Psoas muscle (tissue), 8 donors: ENCODE results near the gene PPP2R2D. TPM values are rescaled to one million over a fixed set of nuclear protein-coding genes. Genes with fewer than 3 reads are reported as not detected.

Experiments used
- ATAC-seq, 4 donors: fragments of 200-7000 bp; cut with Tn5 transposase; one replicate each; pipeline ENCODE4 v1.9.1; 2020; ENCODE audit warnings: moderate library complexity in 3 of 4, mild to moderate bottlenecking in 2 of 4
- DNase-seq, 2 donors: peaks; one replicate each; pipeline ENCODE4 v3.0.0-alpha.2; 2020
- H3K27ac ChIP-seq: fragments of 200-600 bp; one replicate; pipeline ENCODE4 v1.8.0; 2022
- H3K27me3 ChIP-seq, 3 donors: fragments of 200-600 bp in 1 of 3; one replicate each; pipeline versions ENCODE4 v1.6.1 to v1.8.0; 2013 to 2022; ENCODE audit warnings: low read length in 2 of 3, mild to moderate bottlenecking in 2 of 3, moderate library complexity in 1 of 3; ENCODE audit not compliant: insufficient read depth in 3 of 3
- H3K36me3 ChIP-seq, 2 donors: fragments of 200-600 bp in 1 of 2; one replicate each; pipeline versions ENCODE4 v1.6.1 to v1.8.0; 2013 to 2022; ENCODE audit warnings: low read depth in 1 of 2, mild to moderate bottlenecking in 1 of 2, moderate library complexity in 1 of 2; ENCODE audit not compliant: insufficient read depth in 1 of 2
- H3K4me1 ChIP-seq: fragments of 200-600 bp; one replicate; pipeline ENCODE4 v1.8.0; 2022
- H3K4me3 ChIP-seq: fragments of 200-600 bp; one replicate; pipeline ENCODE4 v1.8.0; 2022; ENCODE audit warnings: mild to moderate bottlenecking
- H3K9me3 ChIP-seq: fragments of 200-600 bp; one replicate; pipeline ENCODE4 v1.8.0; 2022
- WGBS, 3 donors: extraction: QIAGEN DNeasy Blood & Tissue Kit; methylation state at CpG; one replicate each; pipeline versions ENCODE4 v1.1.6 to v1.1.7; 2013; 5-methylcytosine and 5-hydroxymethylcytosine counted together
- intact Hi-C, 2 donors: fragments of 100-400 bp; cut with DNase I; formaldehyde crosslinking; loops; one replicate each; pipeline versions ENCODE4 v1.11.0 to v1.14.2; 2022
- polyA plus RNA-seq, 3 donors: library from polyadenylated mRNA; stranded (reverse); fragments of 200-250 nt; gene quantifications; one replicate each; pipeline ENCODE4 v1.2.3, GENCODE V29; 2013
- total RNA-seq, 4 donors: library from RNA; stranded (reverse); fragmentation: NEBNext Ultra II Directional in 2 of 4; extraction: Animal tissue kit (Norgen Biotek cat#: 25700) in 2 of 4; gene quantifications; one replicate each; pipeline versions ENCODE4 v1.2.1 to v1.2.4, GENCODE V29; 2021 to 2023
- TF ChIP-seq, protein P1 (sequence below): fragments of 200-600 bp; IDR thresholded peaks from one replicate; pipeline ENCODE4 v1.8.0; 2022; ENCODE audit warnings: antibody characterized with exemption
- donor health status: healthy with polysubstance abuse.
- donor health status: DM: no; HTN: no; CAD: no; lungs with moderate emphysema.
- donor health status: Bipolar disorder and iron deficiency.
- donor health status: healthy.
- donor health status: DM: yes; HTN: yes; CAD: no.
- donor health status: DM: no; HTN: no; CAD: no.
- donor health status: DM: no; HTN: no; CAD: no.
- donor health status: DM: yes; HTN: yes; CAD: no.

The PPP2R2D gene
- total and polyA plus RNA-seq, 7 donors = 19.2 to 47.4 (median 25.7) TPM

DNA sequence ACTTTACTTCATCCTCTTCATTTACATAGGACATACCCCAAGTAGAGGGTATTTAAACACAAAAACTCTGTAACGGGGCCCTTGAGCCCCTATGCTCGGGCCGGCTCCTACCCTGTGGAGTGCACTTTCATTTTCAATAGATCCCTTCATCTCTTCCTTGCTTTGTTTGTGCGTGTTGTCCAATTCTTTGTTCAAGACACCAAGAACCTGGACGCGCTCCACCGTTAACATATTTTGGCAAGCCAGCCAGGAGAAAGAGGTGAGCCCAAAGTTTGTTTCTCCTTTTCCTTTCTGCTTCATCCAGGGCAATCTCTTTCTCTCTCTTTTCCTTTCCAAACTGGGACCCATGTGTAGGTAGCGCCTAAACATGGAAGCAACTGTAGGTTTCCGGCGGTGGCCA lies 106.9 kb downstream of the PPP2R2D start:
- TF ChIP-seq, protein P1, sequence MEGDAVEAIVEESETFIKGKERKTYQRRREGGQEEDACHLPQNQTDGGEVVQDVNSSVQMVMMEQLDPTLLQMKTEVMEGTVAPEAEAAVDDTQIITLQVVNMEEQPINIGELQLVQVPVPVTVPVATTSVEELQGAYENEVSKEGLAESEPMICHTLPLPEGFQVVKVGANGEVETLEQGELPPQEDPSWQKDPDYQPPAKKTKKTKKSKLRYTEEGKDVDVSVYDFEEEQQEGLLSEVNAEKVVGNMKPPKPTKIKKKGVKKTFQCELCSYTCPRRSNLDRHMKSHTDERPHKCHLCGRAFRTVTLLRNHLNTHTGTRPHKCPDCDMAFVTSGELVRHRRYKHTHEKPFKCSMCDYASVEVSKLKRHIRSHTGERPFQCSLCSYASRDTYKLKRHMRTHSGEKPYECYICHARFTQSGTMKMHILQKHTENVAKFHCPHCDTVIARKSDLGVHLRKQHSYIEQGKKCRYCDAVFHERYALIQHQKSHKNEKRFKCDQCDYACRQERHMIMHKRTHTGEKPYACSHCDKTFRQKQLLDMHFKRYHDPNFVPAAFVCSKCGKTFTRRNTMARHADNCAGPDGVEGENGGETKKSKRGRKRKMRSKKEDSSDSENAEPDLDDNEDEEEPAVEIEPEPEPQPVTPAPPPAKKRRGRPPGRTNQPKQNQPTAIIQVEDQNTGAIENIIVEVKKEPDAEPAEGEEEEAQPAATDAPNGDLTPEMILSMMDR = no peak
- H3K27me3 ChIP-seq = no peaks in the 10 kb centered on the region
- H3K9me3 ChIP-seq = no peaks in the 10 kb centered on the region
- WGBS, 3 donors = 90 to 92% (median 90%) methylated on average over 10 of the region's 10 CpGs
- H3K4me3 ChIP-seq = no peak overlapping the region
- H3K36me3 ChIP-seq = no peaks in the 10 kb centered on the region
- DNase-seq = no peak
- intact Hi-C loops = no loop called here
- no peak for ATAC-seq
- no peak overlapping the region for H3K27ac ChIP-seq
- peaks cover 3% of the 10 kb centered on the region for H3K4me1 ChIP-seq

Other genes starting within 250 kb of the PPP2R2D start
- 100 to 1,000 TPM in 3 of 4 donors, 10 to 100 TPM in 1; 93.5 to 165 (median 151) TPM for gene BNIP3, start 80.9 kb downstream of the PPP2R2D start, total RNA-seq
- gene BNIP3, start 80.9 kb downstream of the PPP2R2D start, polyA plus RNA-seq = 100 to 1,000 TPM in 2 of 3 donors, 10 to 100 TPM in 1; 85.9 to 210 (median 133) TPM
- 1 to 10 TPM in 1 of 4 donors, under 1 TPM in 3; 0.49 to 1.7 (median 0.54) TPM for gene JAKMIP3, start 164.9 kb downstream of the PPP2R2D start, total RNA-seq
- under 1 TPM; 0.12 to 0.86 (median 0.37) TPM for gene JAKMIP3, start 164.9 kb downstream of the PPP2R2D start, polyA plus RNA-seq